Measurements from ENCODE around the gene FARP1.

Gene FARP1

GRCh38 chr13:98313023-98313921 lies 170.4 kb downstream of the FARP1 start:
- no peak for DNase-seq

GRCh38 chr13:98313922-98314292 lies 171.0 kb downstream of the FARP1 start:
- no peak for DNase-seq

- no peak for DNase-seq
Measured at GRCh38 chr13:98315466-98315865, 172.6 kb downstream of the FARP1 start.

- DNase-seq = no peak
Measured at GRCh38 chr13:98315902-98316301, 173.0 kb downstream of the FARP1 start.

- DNase-seq = no peak
Measured at GRCh38 chr13:98317573-98318171, 174.8 kb downstream of the FARP1 start.

- DNase-seq = no peak
Measured at GRCh38 chr13:98318263-98318878, 175.5 kb downstream of the FARP1 start.

- no peak for DNase-seq
Measured at GRCh38 chr13:98320561-98321105, 177.7 kb downstream of the FARP1 start.

- DNase-seq = no peak
Measured at GRCh38 chr13:98321395-98321794, 178.5 kb downstream of the FARP1 start.

- no peak for DNase-seq
Measured at GRCh38 chr13:98322091-98322718, 179.3 kb downstream of the FARP1 start.

- DNase-seq = no peak
Measured at GRCh38 chr13:98324105-98324504, 181.2 kb downstream of the FARP1 start.

- no peak for DNase-seq
Measured at GRCh38 chr13:98325724-98326123, 182.8 kb downstream of the FARP1 start.

GRCh38 chr13:98326291-98326690 lies 183.4 kb downstream of the FARP1 start:
- no peak for DNase-seq

- DNase-seq = no peak
Measured at GRCh38 chr13:98327371-98328270, 184.7 kb downstream of the FARP1 start.

GRCh38 chr13:98328511-98328910 lies 185.6 kb downstream of the FARP1 start:
- no peak for DNase-seq

GRCh38 chr13:98332222-98332621 lies 189.3 kb downstream of the FARP1 start:
- no peak for DNase-seq

- no peak for DNase-seq
Measured at GRCh38 chr13:98332691-98333090, 189.8 kb downstream of the FARP1 start.

GRCh38 chr13:98333486-98333885 lies 190.6 kb downstream of the FARP1 start:
- DNase-seq = no peak

GRCh38 chr13:98334620-98335205 lies 191.8 kb downstream of the FARP1 start:
- DNase-seq = no peak

GRCh38 chr13:98335721-98336120 lies 192.8 kb downstream of the FARP1 start:
- no peak for DNase-seq

- DNase-seq = no peak
Measured at GRCh38 chr13:98338310-98338709, 195.4 kb downstream of the FARP1 start.

- DNase-seq = no peak
Measured at GRCh38 chr13:98339684-98340425, 197.0 kb downstream of the FARP1 start.

Measured in SW 1271 (cell line).